Measurements from ENCODE around the gene ATP7B. TPM values are rescaled to one million over a fixed set of nuclear protein-coding genes. Genes with fewer than 3 reads are reported as not detected.

Gene ATP7B
- total and polyA plus RNA-seq, 2 experiments from 2014 or later: 2.2 to 12.8 TPM

- TF ChIP-seq ZNF462 (CRISPR knock-in tag; IDR thresholded peaks at IDR 0.05): no peak
Observed at GRCh38 chr13:51955816-51956603, 55.2 kb downstream of the ATP7B start (continued).

GRCh38 chr13:51955281-51955771 lies 55.9 kb downstream of the ATP7B start:
- Mint-ChIP-seq H3K4me1 (no peaks in the 10 kb centered on the region), H3K27me3 (ENCODE audit: insufficient read depth, low read depth, poor library complexity) (peaks cover 7% of the 10 kb centered on the region), H3K36me3 (ENCODE audit: low read depth) (no peaks in the 10 kb centered on the region; the same call in 2 of the 3 replicates), H3K4me3 (no peak overlapping the region), H3K9me3 (no peaks in the 10 kb centered on the region; the same call in 2 of the 3 replicates), H3K27ac (no peak overlapping the region)
- ATAC-seq: no peak
- no peaks in the 10 kb centered on the region for H3K4me1 ChIP-seq (ENCODE audit: insufficient read depth)
- no peaks in the 10 kb centered on the region for H3K79me2 ChIP-seq (replicated peaks; ENCODE audit: insufficient read depth)
- no peak overlapping the region for H3K4me2 ChIP-seq
- H4K20me1 ChIP-seq (replicated peaks; ENCODE audit: insufficient read depth): no peaks in the 10 kb centered on the region
- no peaks in the 10 kb centered on the region for H3F3A ChIP-seq (replicated peaks; ENCODE audit: low read depth)
- H2AFZ ChIP-seq: no peak overlapping the region
- no peak overlapping the region for H3K4me3 ChIP-seq
- no peaks in the 10 kb centered on the region for H3K9me2 ChIP-seq (ENCODE audit: insufficient read depth)
- no peaks in the 10 kb centered on the region for H3K36me3 ChIP-seq (ENCODE audit: insufficient read depth)
- no peak for DNase-seq (ENCODE audit: low spot score)
- no peak for TF ChIP-seq REST (IDR thresholded peaks at IDR 0.05; ENCODE audit: unreplicated experiment)
- no peak overlapping the region for H3K27ac ChIP-seq (ENCODE audit: low read depth)
- no peaks in the 10 kb centered on the region for H3K27me3 ChIP-seq (ENCODE audit: insufficient read depth)
